ENCODE measurements around the gene NEIL3.

DNA sequence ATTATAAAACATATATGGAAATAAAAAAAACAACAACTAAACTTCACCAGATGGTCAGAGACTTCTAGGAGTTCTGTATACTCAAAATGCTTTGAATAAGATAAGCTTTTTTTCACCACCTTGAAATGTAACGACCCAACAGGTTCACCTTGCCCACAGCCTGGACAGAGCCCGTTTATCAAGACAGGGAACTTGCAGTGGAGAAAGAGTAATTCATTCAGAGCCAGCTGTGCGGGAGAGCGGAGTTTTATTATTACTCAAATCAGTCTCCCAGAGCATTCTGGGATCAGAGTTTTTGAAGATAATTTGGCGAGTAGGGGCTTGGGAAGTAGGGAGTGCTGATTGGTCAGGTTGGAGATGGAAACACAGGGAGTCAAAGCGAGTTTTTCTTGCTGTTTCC is 94.1 kb downstream of the NEIL3 start:
- no peak for TF ChIP-seq POLR2A (IDR thresholded peaks at IDR 0.05)
- TF ChIP-seq CTCF (IDR thresholded peaks at IDR 0.05) = no peak
